ENCODE data around the gene SLC4A3. TPM values are rescaled to one million over a fixed set of nuclear protein-coding genes. Genes with fewer than 3 reads are reported as not detected.

The SLC4A3 gene
- total RNA-seq, 1 experiment from 2014 or later = 7.3 TPM

DNA sequence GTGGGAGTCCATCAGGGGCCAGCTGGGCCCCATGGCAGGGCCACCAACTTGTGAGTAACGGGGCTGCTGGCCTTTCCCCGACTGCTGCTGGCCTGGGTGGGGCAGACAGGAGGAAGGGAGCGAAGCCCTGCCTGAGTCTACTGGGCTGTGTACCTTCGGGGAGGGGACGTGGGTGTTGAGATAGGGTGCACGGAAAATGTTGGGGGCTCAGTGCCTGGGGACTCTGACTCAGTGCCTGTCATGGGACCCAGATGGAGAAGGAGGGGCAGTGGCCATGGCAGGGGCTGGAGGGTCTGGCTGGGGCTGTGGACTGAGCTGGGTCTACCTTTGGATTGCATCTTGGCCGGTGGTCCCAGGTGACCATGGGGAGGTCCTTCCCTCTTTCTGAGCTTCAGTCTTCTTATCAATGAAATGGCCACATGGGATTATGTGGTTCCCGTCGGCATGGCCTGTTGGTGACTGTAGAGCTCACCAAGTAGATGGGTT, 4.0 kb downstream of the SLC4A3 start:
- BruUV-seq (replicated peaks) = no TSS peak
- Histone ChIP-seq H3K4me2 (no peak overlapping the region), H4K20me1 (ENCODE audit: insufficient read depth) (no peaks in the 10 kb centered on the region), H3K9me3 (ENCODE audit: insufficient read depth, low read depth) (no peaks in the 10 kb centered on the region), H3K27ac (no peak overlapping the region), H3K4me1 (replicated peaks; ENCODE audit: insufficient read depth) (no peaks in the 10 kb centered on the region), H2AFZ (no peak overlapping the region), H3K4me3 (no peak overlapping the region), H3K9me2 (ENCODE audit: insufficient read depth) (no peaks in the 10 kb centered on the region), H3K27me3 (ENCODE audit: insufficient read depth, low read depth) (no peaks in the 10 kb centered on the region), H3K36me3 (ENCODE audit: low read depth) (no peaks in the 10 kb centered on the region), H3K79me2 (ENCODE audit: low read depth) (no peaks in the 10 kb centered on the region), H3F3A (ENCODE audit: insufficient read depth, low read depth) (0 out of 2 replicates have a peak, but pooled peaks cover 5% of the 10 kb centered on the region)
- ChIA-PET POLR2A (ENCODE audit: unreplicated experiment) (no interaction called here), CTCF (interaction anchor here (0.6 kb wide), 1 partner anchor 33 kb away, joined by 6 read pairs; no protein-coding TSS in a partner anchor)
- intact Hi-C loops (cut with micrococcal nuclease; ENCODE audit: unreplicated experiment) = no loop called here
- no peak for DNase-seq
- no peak for TF ChIP-seq EZH2 (IDR thresholded peaks at IDR 0.05; ENCODE audit: low read depth)
- TF ChIP-seq, protein P1, sequence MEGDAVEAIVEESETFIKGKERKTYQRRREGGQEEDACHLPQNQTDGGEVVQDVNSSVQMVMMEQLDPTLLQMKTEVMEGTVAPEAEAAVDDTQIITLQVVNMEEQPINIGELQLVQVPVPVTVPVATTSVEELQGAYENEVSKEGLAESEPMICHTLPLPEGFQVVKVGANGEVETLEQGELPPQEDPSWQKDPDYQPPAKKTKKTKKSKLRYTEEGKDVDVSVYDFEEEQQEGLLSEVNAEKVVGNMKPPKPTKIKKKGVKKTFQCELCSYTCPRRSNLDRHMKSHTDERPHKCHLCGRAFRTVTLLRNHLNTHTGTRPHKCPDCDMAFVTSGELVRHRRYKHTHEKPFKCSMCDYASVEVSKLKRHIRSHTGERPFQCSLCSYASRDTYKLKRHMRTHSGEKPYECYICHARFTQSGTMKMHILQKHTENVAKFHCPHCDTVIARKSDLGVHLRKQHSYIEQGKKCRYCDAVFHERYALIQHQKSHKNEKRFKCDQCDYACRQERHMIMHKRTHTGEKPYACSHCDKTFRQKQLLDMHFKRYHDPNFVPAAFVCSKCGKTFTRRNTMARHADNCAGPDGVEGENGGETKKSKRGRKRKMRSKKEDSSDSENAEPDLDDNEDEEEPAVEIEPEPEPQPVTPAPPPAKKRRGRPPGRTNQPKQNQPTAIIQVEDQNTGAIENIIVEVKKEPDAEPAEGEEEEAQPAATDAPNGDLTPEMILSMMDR (conservative IDR thresholded peaks at IDR 0.05) = no peak

DNA sequence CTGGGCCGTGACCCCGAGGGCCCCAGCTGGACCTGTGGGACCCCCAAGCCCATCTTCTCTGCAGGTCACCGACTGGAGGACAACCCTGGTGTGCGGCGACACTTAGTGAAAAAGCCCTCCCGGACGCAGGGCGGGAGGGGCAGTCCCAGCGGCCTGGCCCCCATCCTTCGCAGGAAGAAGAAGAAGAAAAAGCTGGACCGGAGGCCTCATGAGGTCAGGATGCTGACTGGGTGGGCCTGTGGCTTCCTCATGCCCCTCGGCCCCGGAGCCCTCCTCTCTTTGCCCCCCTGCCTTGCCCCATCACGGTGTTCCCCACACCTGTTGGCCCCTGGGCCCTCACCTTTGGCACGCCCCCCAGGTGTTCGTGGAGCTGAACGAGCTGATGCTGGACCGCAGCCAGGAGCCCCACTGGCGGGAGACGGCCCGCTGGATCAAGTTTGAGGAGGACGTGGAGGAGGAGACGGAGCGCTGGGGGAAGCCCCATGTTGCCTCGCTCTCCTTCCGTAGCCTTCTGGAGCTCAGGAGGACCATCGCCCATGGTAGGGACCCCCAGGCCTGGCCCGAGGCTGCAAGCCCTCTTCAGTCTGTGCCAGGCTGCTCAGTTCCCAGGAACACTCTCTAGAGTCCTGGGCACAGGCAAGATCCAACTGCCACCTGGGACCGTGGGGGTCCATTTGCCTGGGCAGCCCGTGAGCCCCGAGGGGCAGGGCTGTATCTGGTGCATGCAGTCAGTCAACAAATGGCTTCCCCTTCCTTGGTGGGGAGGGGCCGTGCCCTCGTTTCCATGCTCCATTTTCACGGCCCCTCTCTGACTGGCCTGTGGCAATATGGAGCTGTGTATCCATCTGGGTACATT, 4.7 kb downstream of the SLC4A3 start:
- Histone ChIP-seq H3K27ac (no peak overlapping the region), H3K79me2 (ENCODE audit: low read depth) (no peaks in the 10 kb centered on the region), H4K20me1 (ENCODE audit: insufficient read depth) (no peaks in the 10 kb centered on the region), H3K9me3 (ENCODE audit: insufficient read depth, low read depth) (no peaks in the 10 kb centered on the region), H3F3A (ENCODE audit: insufficient read depth, low read depth) (no peaks in the 10 kb centered on the region), H3K4me1 (replicated peaks; ENCODE audit: insufficient read depth) (no peaks in the 10 kb centered on the region), H2AFZ (no peak overlapping the region), H3K36me3 (ENCODE audit: low read depth) (no peaks in the 10 kb centered on the region), H3K4me3 (no peak overlapping the region), H3K9me2 (ENCODE audit: insufficient read depth) (no peaks in the 10 kb centered on the region), H3K27me3 (ENCODE audit: insufficient read depth, low read depth) (no peaks in the 10 kb centered on the region), H3K4me2 (no peak overlapping the region)
- no TSS peak for BruUV-seq (replicated peaks)
- TF ChIP-seq EZH2 (IDR thresholded peaks at IDR 0.05; ENCODE audit: low read depth) = no peak
- TF ChIP-seq, protein P1 (conservative IDR thresholded peaks at IDR 0.05) = no peak
- DNase-seq = no peak
- ChIA-PET POLR2A (ENCODE audit: unreplicated experiment) (no interaction called here), CTCF (no interaction called here)
- intact Hi-C loops (cut with micrococcal nuclease; ENCODE audit: unreplicated experiment) = no loop called here

DNA sequence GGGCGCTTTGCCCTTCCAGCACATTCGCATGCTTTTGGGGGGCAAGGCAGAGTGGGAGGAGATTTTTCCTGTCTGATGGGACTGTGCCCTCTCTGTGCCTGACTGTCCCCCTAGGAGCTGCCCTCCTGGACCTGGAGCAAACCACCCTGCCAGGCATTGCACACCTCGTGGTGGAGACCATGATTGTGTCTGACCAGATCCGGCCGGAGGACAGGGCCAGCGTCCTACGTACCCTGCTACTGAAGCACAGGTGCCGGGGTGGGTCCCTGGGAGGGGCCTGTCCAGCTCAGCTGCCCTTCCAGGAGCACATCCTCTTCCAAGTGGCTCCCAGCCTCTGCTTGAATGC, 5.3 kb downstream of the SLC4A3 start:
- no peaks in the 10 kb centered on the region for H3F3A ChIP-seq (ENCODE audit: insufficient read depth, low read depth)
- H3K4me3 ChIP-seq = no peak overlapping the region
- no peaks in the 10 kb centered on the region for H3K9me2 ChIP-seq (ENCODE audit: insufficient read depth)
- BruUV-seq (replicated peaks) = no TSS peak
- no peak overlapping the region for H2AFZ ChIP-seq
- TF ChIP-seq, protein P1 (conservative IDR thresholded peaks at IDR 0.05) = no peak
- H3K4me1 ChIP-seq (replicated peaks; ENCODE audit: insufficient read depth) = no peaks in the 10 kb centered on the region
- H3K4me2 ChIP-seq = no peak overlapping the region
- H3K36me3 ChIP-seq (ENCODE audit: low read depth) = no peaks in the 10 kb centered on the region
- no peaks in the 10 kb centered on the region for H4K20me1 ChIP-seq (ENCODE audit: insufficient read depth)
- H3K79me2 ChIP-seq (ENCODE audit: low read depth) = no peaks in the 10 kb centered on the region
- no peaks in the 10 kb centered on the region for H3K27me3 ChIP-seq (ENCODE audit: insufficient read depth, low read depth)
- H3K27ac ChIP-seq = no peak overlapping the region
- DNase-seq = no peak
- intact Hi-C loops (cut with micrococcal nuclease; ENCODE audit: unreplicated experiment) = no loop called here
- CTCF ChIA-PET = no interaction called here
- POLR2A ChIA-PET (ENCODE audit: unreplicated experiment) = no interaction called here
- H3K9me3 ChIP-seq (ENCODE audit: insufficient read depth, low read depth) = no peaks in the 10 kb centered on the region
